DOHH2 (cell line): ENCODE data around the gene MRS2.

ENCODE experiments used
- H3F3A ChIP-seq: fragments of 200-600 bp; sonication (generic), shearing (Covaris generic); 2 replicates; pipeline ENCODE4 v1.6.0; 2016; ENCODE audit warnings: antibody characterized with exemption, mild to moderate bottlenecking; ENCODE audit not compliant: control insufficient read depth, insufficient read depth
- H3K27ac ChIP-seq: fragments of 200-600 bp; sonication (generic); 2 replicates; pipeline ENCODE4 v1.5.1; 2014; ENCODE audit warnings: low read depth, mild to moderate bottlenecking, low read length, moderate library complexity
- H3K27me3 ChIP-seq: fragments of 200-600 bp; sonication (generic); 2 replicates; pipeline ENCODE4 v1.6.1; 2014; ENCODE audit warnings: mild to moderate bottlenecking, low read length, mixed read lengths; ENCODE audit not compliant: control insufficient read depth
- H3K36me3 ChIP-seq: fragments of 200-600 bp; sonication (generic); 2 replicates; pipeline ENCODE4 v1.6.1; 2014; ENCODE audit warnings: mild to moderate bottlenecking, low read length, moderate library complexity, mixed read lengths; ENCODE audit not compliant: control insufficient read depth
- H3K4me1 ChIP-seq: fragments of 200-600 bp; sonication (generic); 2 replicates; pipeline ENCODE4 v1.6.1; 2014; ENCODE audit warnings: mild to moderate bottlenecking, low read length, mixed read lengths; ENCODE audit not compliant: control insufficient read depth
- H3K4me2 ChIP-seq: fragments of 200-600 bp; sonication (generic); 2 replicates; pipeline ENCODE4 v1.6.0; 2014; ENCODE audit warnings: mild to moderate bottlenecking, low read length, moderate library complexity
- H3K4me3 ChIP-seq: fragments of 200-600 bp; sonication (generic); 2 replicates; pipeline ENCODE4 v1.5.1; 2014; ENCODE audit warnings: mild to moderate bottlenecking, low read length, mixed read lengths
- H3K79me2 ChIP-seq: fragments of 200-600 bp; sonication (generic); 2 replicates; pipeline ENCODE4 v1.6.1; 2014; ENCODE audit warnings: mild to moderate bottlenecking, low read length, mixed read lengths; ENCODE audit not compliant: control insufficient read depth
- H3K9me2 ChIP-seq: fragments of 200-600 bp; sonication (generic); replicated peaks from 2 replicates; pipeline ENCODE4 v1.6.1; 2014; ENCODE audit warnings: mild to moderate bottlenecking, low read length, mixed read lengths; ENCODE audit not compliant: control insufficient read depth
- H3K9me3 ChIP-seq: fragments of 200-600 bp; sonication (generic); 2 replicates; pipeline ENCODE4 v1.6.1; 2014; ENCODE audit warnings: antibody characterized with exemption, low read length, mixed read lengths; ENCODE audit not compliant: control insufficient read depth, insufficient read depth
- H4K20me1 ChIP-seq: fragments of 200-600 bp; sonication (generic); 2 replicates; pipeline ENCODE4 v1.6.0; 2014; ENCODE audit warnings: low read depth, mild to moderate bottlenecking, antibody characterized with exemption, low read length, moderate library complexity; ENCODE audit not compliant: control insufficient read depth, insufficient read depth
- CTCF ChIP-seq: fragments of 200-600 bp; sonication (generic); IDR thresholded peaks from one replicate; pipeline ENCODE4 v1.5.1; 2014; ENCODE audit warnings: antibody characterized with exemption, mild to moderate bottlenecking, low read depth, low read length; ENCODE audit not compliant: poor library complexity, severe bottlenecking
- EZH2phosphoT487 ChIP-seq: fragments of 200-600 bp; sonication (generic); IDR thresholded peaks from 2 replicates; pipeline ENCODE4 v1.6.1; 2017; ENCODE audit warnings: borderline replicate concordance, mild to moderate bottlenecking, antibody characterized with exemption, low read length, moderate library complexity, mixed read lengths

MRS2 gene

GRCh38 chr6:24441599-24441904, 38.8 kb downstream of the MRS2 start:
- Histone ChIP-seq H3K27ac (no peak overlapping the region), H3K9me2 (no peaks in the 10 kb centered on the region), H3K27me3 (no peaks in the 10 kb centered on the region), H3F3A (no peaks in the 10 kb centered on the region), H3K4me2 (no peak overlapping the region), H3K9me3 (no peaks in the 10 kb centered on the region), H3K4me1 (peaks cover 6% of the 10 kb centered on the region), H4K20me1 (no peaks in the 10 kb centered on the region), H3K36me3 (no peaks in the 10 kb centered on the region), H3K4me3 (no peak overlapping the region), H3K79me2 (no peaks in the 10 kb centered on the region)
- TF ChIP-seq CTCF (no peak), EZH2phosphoT487 (no peak)

GRCh38 chr6:24444588-24444987, 41.9 kb downstream of the MRS2 start:
- Histone ChIP-seq H3K27ac (no peak overlapping the region), H3K79me2 (no peaks in the 10 kb centered on the region), H3K4me3 (no peak overlapping the region), H3K9me2 (no peaks in the 10 kb centered on the region), H3K36me3 (no peaks in the 10 kb centered on the region), H4K20me1 (no peaks in the 10 kb centered on the region), H3K4me2 (no peak overlapping the region), H3K4me1 (peaks cover 6% of the 10 kb centered on the region), H3K27me3 (no peaks in the 10 kb centered on the region), H3K9me3 (no peaks in the 10 kb centered on the region), H3F3A (no peaks in the 10 kb centered on the region)
- TF ChIP-seq EZH2phosphoT487: no peak
- TF ChIP-seq CTCF: no peak

- Histone ChIP-seq H3F3A (no peaks in the 10 kb centered on the region), H3K36me3 (no peaks in the 10 kb centered on the region), H3K27ac (no peak overlapping the region), H3K9me2 (no peaks in the 10 kb centered on the region), H3K9me3 (no peaks in the 10 kb centered on the region), H3K79me2 (no peaks in the 10 kb centered on the region), H4K20me1 (no peaks in the 10 kb centered on the region), H3K4me1 (no peaks in the 10 kb centered on the region), H3K27me3 (no peaks in the 10 kb centered on the region), H3K4me3 (no peak overlapping the region), H3K4me2 (no peak overlapping the region)
- TF ChIP-seq EZH2phosphoT487: no peak
These were observed 43.0 kb downstream of the MRS2 start for GRCh38 chr6:24445704-24446103.

GRCh38 chr6:24446670-24447069, 43.9 kb downstream of the MRS2 start:
- no peaks in the 10 kb centered on the region for H4K20me1 ChIP-seq
- H3K79me2 ChIP-seq: no peaks in the 10 kb centered on the region
- no peak overlapping the region for H3K4me3 ChIP-seq
- H3K4me1 ChIP-seq: no peaks in the 10 kb centered on the region
- no peak for TF ChIP-seq EZH2phosphoT487
- no peak for TF ChIP-seq CTCF
- no peak overlapping the region for H3K4me2 ChIP-seq
- no peaks in the 10 kb centered on the region for H3K9me2 ChIP-seq
- H3F3A ChIP-seq: no peaks in the 10 kb centered on the region
- no peak overlapping the region for H3K27ac ChIP-seq
- H3K27me3 ChIP-seq: no peaks in the 10 kb centered on the region
- H3K36me3 ChIP-seq: no peaks in the 10 kb centered on the region
- H3K9me3 ChIP-seq: no peaks in the 10 kb centered on the region
